GM06990 (cell line): Measurements from ENCODE around the gene DCP1A.
"Not testable (repeated sequence)": the region's sequence is repeated elsewhere in the genome, so short reads cannot be mapped to it uniquely, and the experiment has no call there.

Source experiments
- DNase-seq: peaks from one replicate; pipeline ENCODE4 v3.0.0-alpha.2; 2011; ENCODE audit not compliant: insufficient read length; ENCODE audit errors: extremely low read depth
- H3K27me3 ChIP-seq: replicated peaks from 2 replicates; pipeline ENCODE4 v1.6.0; 2011; ENCODE audit warnings: low read length; ENCODE audit not compliant: control insufficient read depth, insufficient read depth
- H3K36me3 ChIP-seq: 2 replicates; pipeline ENCODE4 v1.5.1; 2011; ENCODE audit warnings: low read length; ENCODE audit not compliant: control insufficient read depth, insufficient read depth
- H3K4me3 ChIP-seq: replicated peaks from 2 replicates; pipeline ENCODE4 v1.5.1; 2011; ENCODE audit warnings: low read depth, mild to moderate bottlenecking, control low read depth, low read length
- CTCF ChIP-seq: IDR thresholded peaks from 2 replicates; pipeline ENCODE4 v1.5.1; 2011; ENCODE audit warnings: low read length, control low read depth, mild to moderate bottlenecking, inconsistent platforms; ENCODE audit not compliant: insufficient read depth, poor library complexity, severe bottlenecking

DCP1A gene

GRCh38 chr3:53328746-53329145 lies 18.6 kb downstream of the DCP1A start:
- no peak for TF ChIP-seq CTCF
- DNase-seq: no peak
- H3K27me3 ChIP-seq: no peaks in the 10 kb centered on the region
- peaks cover 2% of the 10 kb centered on the region for H3K36me3 ChIP-seq
- H3K4me3 ChIP-seq: no peak overlapping the region

- DNase-seq, H3K4me3 ChIP-seq, H3K27me3 ChIP-seq, H3K36me3 ChIP-seq: not testable (repeated sequence)
Measured at GRCh38 chr3:53327986-53328385, 19.4 kb downstream of the DCP1A start.

GRCh38 chr3:53324105-53324504 lies 23.2 kb downstream of the DCP1A start:
- DNase-seq: no peak
- Histone ChIP-seq H3K27me3 (no peaks in the 10 kb centered on the region), H3K4me3 (no peak overlapping the region), H3K36me3 (peaks cover 2% of the 10 kb centered on the region)
- TF ChIP-seq CTCF: no peak

GRCh38 chr3:53320697-53321096 lies 26.6 kb downstream of the DCP1A start:
- no peaks in the 10 kb centered on the region for H3K27me3 ChIP-seq
- no peak overlapping the region for H3K4me3 ChIP-seq
- no peak for DNase-seq
- TF ChIP-seq CTCF: no peak
- H3K36me3 ChIP-seq: no peaks in the 10 kb centered on the region; the same call in none of the 2 replicates

- no peak for DNase-seq
- H3K27me3 ChIP-seq: no peaks in the 10 kb centered on the region
- H3K36me3 ChIP-seq: no peaks in the 10 kb centered on the region; the same call in none of the 2 replicates
- H3K4me3 ChIP-seq: no peak overlapping the region
- no peak for TF ChIP-seq CTCF
Measured at GRCh38 chr3:53318522-53318921, 28.8 kb downstream of the DCP1A start.

GRCh38 chr3:53312832-53313231 lies 34.5 kb downstream of the DCP1A start:
- Histone ChIP-seq H3K4me3 (no peak overlapping the region), H3K27me3 (no peaks in the 10 kb centered on the region), H3K36me3 (peaks cover 7% of the 10 kb centered on the region)
- TF ChIP-seq CTCF: no peak
- DNase-seq: no peak
